ENCODE measurements around the gene C16orf54.
"Not testable (repeated sequence)": the region's sequence is repeated elsewhere in the genome, so short reads cannot be mapped to it uniquely, and the experiment has no call there.

The C16orf54 gene

DNA sequence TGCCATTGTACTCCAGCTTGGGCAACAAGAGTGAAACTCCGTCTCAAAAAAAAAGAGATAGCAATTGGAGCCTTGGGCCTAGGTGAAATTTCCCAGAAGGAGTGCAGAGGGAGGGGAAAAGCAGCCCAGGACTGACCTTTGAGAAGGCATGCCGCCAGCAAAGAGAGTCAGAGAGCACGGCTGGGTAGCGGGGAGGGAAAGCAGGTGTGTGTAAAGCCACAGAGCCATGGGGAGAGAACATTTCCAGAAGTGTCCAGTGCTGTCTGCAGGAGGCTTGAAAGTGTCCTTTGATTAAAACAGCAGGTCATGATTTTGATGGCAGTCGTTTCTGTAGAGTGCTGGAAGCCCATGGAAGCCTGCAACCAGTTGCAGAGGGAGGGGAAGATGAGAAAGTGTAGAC is 8.1 kb downstream of the C16orf54 start:
- DNase-seq = no peak

DNA sequence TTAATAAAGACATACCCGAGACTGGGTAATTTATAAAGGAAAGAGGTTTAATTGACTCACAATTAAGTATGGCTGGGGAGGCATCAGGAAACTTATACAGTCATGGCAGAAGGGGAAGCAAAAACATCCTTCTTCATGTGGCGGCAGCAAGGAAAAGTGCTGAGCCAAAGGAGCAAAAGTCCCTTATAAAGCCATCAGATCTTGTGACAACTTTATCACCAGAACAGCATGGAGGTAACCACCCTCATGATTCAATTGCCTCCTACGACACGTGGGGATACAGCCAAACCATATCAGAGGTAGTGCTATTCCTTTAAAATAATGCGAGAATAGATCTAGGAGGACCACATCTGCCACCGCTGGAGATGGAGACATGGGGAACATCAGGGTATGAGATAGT is 9.0 kb downstream of the C16orf54 start:
- no peak for DNase-seq

DNA sequence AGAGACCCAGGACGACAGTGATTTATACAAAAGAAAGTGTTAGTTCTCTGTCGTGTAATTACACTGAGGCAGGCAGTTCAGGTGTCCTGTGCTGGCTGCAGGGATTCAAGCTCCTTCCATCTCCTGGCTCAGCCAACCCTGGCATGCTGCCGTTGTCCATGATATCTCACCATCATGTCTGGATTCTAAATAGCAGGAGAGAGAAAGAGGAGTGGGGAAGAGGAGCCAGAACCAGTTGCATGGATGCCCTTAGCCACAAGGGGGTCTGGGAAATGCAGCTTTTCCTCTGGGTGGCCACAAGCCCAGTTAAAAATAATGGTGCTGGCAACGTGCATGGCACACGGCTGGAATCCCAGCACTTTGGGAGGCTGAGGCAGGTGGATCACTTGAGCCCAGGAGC is 9.7 kb downstream of the C16orf54 start:
- no peak for DNase-seq

DNA sequence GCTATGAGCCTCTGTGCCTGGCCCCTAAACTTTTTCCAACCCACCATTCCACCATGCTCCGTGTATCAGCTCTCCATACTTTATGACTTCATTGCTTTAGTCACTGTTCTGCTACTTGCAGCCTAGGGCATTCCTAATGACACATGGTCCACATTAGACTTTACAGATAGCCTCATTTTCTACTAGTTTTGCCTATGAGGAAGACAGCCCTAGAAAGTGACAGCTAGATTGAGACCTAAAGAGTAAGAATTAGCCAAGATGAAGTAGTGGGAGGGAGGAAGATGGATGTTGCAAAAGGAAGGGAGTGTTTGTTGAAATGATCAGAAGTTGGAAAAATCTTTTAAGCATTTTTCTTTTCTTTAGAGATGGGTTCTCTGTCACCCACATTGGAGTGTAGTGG is 11.0 kb downstream of the C16orf54 start:
- DNase-seq = no peak

DNA sequence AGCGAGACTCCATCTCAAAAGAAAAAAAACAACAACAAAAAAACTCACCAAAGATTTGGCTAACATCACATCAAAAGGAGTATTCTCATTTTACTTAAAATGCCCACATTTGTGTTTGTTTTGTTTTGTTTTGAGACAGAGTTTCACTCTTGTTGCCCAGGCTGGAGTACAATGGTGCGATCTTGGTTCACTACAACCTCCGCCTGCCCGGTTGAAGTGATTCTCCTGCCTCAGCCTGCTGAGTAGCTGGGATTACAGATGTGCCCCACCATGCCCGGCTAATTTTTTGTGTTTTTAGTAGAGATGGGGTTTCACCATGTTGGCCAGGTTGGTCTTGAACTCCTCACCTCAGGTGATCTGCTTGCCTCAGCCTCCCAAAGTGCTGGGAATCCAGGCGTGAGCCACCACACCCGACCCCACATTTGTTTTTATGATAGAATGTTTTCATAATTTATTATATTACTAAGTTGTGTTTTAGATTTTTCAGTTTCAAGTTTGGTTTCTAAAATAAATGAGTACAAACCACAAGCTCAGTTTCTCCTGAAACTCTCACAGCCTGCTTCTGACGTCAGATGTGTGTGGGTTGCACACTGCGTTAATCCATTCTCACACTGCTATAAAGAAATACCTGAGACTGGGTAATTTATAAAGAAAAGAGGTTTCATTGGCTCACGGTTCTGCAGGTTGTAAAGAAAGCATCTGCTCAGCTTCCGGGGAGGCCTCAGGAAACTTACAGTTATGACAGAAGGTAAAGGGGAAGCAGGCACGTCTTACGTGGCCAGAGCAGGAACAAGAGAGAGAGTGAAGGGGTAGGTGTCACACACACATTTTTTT is 13.8 kb downstream of the C16orf54 start:
- not testable (repeated sequence) for DNase-seq

DNA sequence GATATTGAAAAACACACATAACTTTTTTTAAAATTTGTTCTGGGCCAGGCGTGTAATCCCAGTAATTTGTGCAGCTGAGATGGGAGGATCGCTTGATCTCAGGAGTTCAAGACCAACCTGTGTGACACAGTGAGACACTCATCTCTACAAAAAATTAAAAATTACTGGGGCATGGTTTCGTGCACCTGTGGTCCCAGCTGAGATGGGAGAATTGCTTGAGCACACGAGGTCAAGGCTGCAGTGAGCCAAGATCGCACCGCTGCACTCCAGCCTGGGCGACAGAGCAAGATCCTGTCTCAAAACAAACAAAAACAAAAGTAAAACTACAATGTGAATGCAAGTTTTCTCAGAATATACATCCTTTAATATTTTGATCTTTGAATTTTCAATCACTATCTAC is 15.1 kb downstream of the C16orf54 start:
- DNase-seq = no peak

DNA sequence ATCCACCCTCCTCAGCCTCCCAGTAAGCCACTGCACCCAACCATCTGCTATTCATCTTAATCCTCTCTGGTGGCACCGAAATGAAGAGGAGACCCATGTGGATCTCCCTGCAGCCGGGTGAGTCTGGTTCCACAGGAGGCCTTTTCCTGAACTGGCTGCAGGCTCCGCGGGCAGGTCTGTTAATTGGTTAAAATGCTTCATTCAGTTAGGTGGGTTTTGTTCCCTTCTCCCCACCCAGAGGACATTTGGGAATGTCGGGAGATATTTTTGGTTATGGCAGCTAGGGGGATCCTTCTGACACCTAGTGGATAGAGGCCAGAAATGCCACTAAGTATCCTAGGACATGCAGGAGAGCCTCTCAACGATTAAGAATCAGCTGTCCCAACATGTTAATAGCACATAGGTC is 16.7 kb downstream of the C16orf54 start:
- DNase-seq = peak; percentile 32 to 38

DNA sequence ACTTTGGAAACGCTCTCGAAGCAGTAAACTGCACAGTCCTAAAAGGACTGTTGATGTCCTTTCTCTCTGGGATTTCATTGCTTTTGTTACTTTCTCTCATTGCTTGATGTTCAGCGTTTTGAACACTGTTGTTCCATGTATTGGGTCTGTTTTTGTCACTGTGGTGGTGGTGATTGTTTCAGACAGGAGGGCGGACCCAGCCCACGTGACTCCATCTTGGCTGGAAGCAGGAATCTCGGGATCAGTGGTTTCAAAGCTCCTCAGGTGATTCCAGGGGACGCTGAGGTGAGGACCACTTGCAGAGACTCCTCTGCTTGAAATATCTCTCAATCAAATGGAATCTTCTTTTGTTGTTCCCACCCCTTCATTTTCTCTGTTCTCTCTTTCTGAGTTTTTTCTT is 18.3 kb downstream of the C16orf54 start:
- no peak for DNase-seq

GRCh38 chr16:29726845-29727377 is 18.9 kb downstream of the C16orf54 start:
- DNase-seq = no peak

- DNase-seq = peak; percentile 60 to 80
These were observed 24.5 kb downstream of the C16orf54 start for GRCh38 chr16:29721167-29721879.

DNA sequence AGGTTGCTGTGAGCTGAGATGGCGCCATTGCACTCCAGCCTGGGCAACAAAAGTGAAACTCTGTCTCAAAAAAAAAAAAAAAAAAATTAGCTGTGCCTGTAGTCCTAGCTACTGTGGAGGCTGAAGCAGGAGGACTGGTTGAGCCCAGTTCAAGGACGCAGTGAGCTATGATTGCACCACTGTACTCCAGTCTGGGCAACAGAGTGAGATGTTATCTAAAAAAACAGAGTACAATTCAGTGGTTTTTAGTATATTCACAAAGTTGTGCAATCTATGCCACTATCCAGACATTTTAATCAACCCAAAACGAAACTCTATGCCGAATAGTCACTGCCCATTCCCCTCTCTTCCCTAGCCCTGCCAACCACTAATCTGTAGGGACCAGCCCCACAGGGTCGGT is 25.1 kb downstream of the C16orf54 start:
- DNase-seq = no peak

DNA sequence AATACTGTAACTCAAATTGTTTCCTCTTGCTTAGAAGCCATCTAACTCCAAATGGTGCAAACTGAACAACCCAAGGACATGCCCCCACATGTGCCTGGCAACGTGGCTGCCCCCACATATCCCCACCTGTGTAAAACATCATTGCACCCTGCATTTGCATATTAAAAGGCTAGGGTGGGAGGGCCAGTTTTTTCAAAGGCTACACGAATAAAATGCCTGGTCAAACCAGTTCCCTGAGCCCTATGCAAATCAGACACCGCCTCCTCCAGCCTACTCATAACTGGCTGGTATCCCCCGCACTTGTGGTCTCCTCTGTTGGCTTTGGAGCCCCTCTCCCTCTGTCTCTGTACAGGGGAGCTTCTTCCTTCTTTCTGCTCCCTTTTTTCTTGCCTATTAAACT is 26.7 kb downstream of the C16orf54 start:
- DNase-seq = no peak

DNA sequence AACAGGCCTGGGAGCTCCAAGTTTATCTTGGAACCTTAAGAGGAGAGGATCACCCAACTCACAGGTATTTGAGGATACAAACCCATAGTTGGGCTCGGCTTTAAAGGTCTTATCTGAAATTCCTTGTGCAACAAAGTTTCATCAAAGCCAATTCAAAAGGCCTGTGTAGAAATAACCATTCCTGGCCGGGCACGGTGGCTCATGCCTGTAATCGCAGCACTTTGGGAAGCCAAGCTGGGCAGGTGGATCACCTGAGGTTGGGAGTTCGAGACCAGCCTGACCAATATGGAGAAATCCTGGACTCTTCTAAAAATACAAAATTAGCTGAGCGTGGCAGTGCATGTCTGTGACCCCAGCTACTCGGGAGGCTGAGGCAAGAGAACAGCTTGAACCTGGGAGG is 28.7 kb downstream of the C16orf54 start:
- DNase-seq = no peak

GRCh38 chr16:29714972-29715371 is 30.8 kb downstream of the C16orf54 start:
- no peak for DNase-seq

DNA sequence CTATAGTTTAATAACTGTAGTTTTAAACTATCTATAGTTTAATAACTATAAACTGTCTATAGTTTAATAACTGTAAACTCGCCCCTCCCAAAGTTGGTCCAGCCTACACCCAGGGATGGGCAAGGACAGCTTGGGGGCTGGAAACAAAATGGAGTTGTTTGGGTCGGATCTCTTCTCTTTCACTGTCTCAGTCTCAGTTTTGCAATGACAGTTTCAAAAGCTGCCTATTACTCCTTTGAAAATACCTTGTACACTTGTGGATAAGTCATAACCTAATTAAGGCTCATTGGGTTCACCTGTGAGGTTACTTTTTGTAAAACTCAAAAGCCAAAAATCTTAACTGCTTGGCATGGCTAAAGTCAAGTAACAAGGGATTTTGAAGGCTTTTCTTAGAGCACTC is 31.4 kb downstream of the C16orf54 start:
- DNase-seq = no peak

DNA sequence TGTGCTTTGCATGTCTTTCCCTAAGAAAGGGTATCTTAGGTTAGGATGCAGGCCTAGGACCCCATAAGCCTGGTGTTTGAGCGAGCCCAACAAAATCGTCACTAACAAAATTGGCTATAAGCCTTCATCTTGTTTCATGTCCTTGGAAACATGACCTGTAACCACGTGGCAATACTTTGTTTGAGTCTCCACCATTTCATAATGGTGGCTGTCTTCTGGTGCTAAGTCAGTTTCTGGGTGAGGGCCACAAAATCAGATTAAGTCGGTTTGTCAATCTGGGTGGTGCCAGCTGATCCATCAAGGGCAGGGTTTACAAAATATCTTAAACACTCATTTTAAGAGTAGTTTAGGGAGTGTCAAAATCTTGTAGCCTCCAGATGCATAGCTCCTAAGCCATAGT is 33.0 kb downstream of the C16orf54 start:
- no peak for DNase-seq

GRCh38 chr16:29710227-29711219 is 35.3 kb downstream of the C16orf54 start:
- no peak for DNase-seq

GRCh38 chr16:29709657-29710056 is 36.1 kb downstream of the C16orf54 start:
- not testable (repeated sequence) for DNase-seq

DNA sequence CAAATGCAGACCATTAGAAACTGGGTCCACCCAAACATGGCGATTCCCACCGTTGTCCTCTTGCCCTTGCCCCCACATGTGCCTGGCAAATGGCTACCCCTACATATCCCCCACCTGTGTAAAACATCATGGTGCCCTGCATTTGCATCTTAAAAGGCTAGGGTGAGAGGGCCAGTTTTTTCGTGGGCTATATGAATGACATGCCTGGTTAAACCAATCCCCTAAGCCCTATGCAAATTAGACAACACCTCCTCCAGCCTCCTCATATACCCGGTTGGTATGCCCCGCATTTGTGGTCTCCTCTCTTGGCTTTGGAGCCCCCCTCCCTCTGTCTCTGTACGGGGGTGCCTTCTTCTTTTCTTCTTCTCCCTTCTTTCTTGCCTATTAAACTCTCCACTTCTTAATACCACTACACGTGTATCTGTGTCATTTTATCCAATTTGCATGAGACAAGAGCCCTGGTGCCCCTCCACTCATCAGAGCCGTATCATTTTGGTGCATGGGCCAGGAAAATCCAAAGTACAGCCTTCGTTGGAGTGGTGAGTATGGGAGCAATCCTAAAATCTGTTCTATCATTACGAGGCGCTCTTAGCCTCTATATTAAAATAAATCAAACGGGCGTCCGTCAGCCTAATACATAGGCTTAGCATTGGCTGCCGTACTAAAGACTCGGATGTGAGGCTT is 36.7 kb downstream of the C16orf54 start:
- DNase-seq = no peak

DNA sequence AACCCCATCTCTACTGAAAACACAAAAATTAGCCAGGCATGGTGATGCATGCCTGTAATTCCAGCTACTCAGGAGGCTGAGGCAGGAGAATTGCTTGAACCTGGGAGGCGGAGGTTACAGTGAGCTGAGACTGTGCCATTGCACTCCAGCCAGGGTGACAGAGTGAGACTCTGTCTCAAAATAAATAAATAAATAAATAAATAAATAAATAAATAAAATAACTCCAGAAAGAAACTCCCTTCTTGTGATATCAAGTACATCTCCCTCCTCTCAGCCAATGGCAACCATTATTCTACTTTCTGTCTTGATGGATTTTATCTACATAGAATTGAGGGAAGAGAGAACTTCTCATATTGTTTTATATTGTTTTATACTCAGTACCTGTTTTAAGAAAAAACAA is 38.6 kb downstream of the C16orf54 start:
- not testable (repeated sequence) for DNase-seq

GRCh38 chr16:29705030-29705429 is 40.8 kb downstream of the C16orf54 start:
- DNase-seq = no peak

- DNase-seq = no peak
These were observed 43.5 kb downstream of the C16orf54 start for GRCh38 chr16:29702269-29702668.
